ENCODE results near the gene ZNF8.

DNA sequence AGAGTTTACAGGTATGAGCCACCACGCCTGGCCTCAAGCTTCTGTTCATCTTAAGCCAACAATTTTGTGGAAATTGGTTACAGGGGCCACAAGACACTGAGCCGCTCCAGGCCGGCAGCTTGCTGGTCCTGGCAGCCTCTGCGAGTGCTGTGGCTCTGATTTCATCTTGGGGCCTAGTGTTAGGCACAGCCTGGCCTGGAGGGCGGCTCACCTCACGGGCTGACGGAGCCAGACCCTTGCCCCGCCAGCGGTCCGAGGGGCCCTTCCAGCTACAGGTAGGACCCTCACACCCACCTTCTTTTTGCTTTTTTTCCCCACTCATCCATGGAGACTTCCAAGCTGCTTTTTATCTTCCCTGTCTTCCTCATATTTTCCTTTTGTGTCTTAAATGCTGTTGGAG lies 41.4 kb upstream of the ZNF8 start:
- TF ChIP-seq, protein P1, sequence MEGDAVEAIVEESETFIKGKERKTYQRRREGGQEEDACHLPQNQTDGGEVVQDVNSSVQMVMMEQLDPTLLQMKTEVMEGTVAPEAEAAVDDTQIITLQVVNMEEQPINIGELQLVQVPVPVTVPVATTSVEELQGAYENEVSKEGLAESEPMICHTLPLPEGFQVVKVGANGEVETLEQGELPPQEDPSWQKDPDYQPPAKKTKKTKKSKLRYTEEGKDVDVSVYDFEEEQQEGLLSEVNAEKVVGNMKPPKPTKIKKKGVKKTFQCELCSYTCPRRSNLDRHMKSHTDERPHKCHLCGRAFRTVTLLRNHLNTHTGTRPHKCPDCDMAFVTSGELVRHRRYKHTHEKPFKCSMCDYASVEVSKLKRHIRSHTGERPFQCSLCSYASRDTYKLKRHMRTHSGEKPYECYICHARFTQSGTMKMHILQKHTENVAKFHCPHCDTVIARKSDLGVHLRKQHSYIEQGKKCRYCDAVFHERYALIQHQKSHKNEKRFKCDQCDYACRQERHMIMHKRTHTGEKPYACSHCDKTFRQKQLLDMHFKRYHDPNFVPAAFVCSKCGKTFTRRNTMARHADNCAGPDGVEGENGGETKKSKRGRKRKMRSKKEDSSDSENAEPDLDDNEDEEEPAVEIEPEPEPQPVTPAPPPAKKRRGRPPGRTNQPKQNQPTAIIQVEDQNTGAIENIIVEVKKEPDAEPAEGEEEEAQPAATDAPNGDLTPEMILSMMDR (IDR thresholded peaks at IDR 0.05): no peak
- TF ChIP-seq POLR2AphosphoS5 (IDR thresholded peaks at IDR 0.05; ENCODE audit: insufficient read depth in 1 of 2, low read depth in 1 of 2) (no peak), POLR2A (IDR thresholded peaks at IDR 0.05) (no peak)
